HG02885 (cell line): ENCODE data around the gene TRIM65.

Experiments used
- ATAC-seq: cut with Tn5 transposase; IDR thresholded peaks from one replicate; pipeline ENCODE4 v1.9.1; 2021; ENCODE audit warnings: mild to moderate bottlenecking; ENCODE audit not compliant: unreplicated experiment, poor library complexity

TRIM65 gene

DNA sequence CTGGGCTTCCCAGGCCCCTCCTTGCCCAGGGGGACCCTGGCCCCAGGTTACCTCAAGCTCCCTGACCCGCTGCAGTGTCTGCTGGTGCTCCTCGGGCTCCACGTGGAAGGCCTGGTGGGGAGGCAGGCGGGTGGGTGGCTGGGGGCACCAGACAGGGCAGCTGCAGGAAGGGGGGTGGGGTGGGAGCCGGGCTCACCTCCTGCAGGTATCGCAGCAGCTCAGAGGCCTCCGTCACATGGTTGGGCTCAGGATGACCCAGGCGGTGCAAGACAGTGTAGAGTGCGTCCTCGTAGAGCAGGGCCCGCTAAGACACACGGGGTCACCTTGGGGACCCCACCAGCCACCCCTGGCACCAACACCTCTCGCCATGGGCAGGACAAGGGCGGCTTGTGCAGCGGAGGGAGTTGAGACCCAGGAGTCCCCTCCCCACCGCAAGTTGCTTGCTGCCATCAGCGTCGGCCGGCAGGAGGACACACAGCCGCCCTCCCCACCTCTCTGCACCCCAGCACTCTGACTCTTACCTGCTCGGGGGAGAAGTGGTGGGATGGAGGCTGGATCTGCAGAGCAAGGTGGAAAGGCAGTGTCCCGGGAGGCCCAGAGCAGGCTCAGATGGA lies 53.7 kb downstream of the TRIM65 start:
- ATAC-seq = no peak

DNA sequence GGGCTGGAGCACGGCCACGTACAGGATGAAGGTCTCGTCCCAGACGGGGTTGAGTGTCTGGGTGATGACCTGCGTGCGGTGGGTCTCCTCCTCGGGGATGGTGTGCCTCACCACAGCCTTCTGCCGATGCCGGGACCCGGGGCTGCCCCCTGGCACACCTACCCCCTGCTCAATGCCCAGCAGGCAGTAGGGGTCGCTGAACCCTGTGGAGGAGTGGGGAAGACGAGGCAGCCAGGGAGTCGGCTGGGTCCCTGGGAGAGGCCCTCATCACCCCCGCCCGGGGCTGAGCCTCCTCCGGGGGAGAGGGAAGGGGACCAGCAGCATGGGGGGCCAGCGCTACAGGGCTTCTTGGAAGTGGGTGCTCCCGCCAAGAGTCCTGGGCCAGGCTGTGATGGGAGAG lies 54.3 kb downstream of the TRIM65 start:
- no peak for ATAC-seq

DNA sequence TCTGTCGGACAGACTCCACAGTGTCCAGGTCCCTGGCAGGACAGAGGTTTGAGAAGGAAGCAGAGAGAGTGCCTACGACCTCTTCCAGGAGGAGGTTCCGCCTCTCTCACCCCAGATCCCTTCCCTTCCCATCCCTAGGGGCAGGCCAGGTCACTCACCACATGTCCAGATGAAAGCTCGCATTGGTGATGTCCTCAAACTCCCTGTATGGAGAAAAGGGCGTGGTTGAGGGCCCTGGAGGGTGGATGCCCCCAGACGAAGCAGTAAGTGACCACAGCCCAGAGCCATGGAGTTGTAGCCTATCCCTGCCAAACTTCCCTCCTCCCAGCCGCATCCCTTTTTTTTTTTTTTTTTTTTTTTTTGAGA lies 56.0 kb downstream of the TRIM65 start:
- no peak for ATAC-seq

DNA sequence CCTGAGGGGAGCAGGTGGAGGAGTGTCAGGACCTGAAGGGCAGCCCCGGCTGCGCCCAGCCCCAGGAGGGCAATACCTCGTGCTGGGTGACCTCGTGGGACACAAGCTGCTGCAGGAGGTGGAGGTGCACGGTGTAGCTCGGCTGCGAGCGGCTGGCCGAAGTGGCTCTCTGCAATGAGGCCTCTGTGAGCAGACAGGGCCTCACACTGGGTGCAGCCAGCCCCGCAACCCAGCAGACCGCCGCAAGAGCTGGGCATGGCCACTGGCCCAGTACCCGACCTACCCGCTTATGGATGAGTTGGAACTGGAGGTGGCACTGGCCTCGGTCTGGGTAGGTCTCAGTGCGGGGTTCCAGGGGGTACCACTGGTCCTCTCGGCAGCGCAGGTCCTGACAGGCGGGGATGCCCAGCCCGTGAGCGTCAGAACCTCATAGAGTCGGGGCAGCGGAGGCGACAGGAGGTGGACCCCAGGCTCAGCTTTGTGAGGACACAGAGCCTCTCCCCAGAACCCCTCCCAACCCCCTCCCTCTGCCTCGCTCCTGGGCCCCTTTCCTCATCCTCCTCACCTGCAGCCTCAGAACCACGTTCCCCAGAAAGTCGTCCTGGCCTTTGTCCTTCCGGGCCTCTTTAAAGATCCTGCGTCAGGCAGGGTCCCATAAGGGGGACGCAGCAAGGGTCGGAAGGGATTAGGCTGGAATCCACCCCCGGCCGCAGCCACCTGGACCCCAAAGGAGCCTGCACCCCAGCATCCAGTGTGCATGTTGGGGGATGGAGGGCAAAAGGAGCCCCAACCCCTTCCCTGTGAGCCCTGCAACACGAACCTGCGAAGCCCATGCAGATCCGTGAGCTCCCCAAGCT lies 56.6 kb downstream of the TRIM65 start:
- no peak for ATAC-seq
